PFSK-1 (cell line): ENCODE data around the gene RNF215.

Experiments used
- POLR2AphosphoS5 ChIP-seq: IDR thresholded peaks from 2 replicates; pipeline ENCODE4 v1.6.1; 2012; ENCODE audit warnings: low read depth, mild to moderate bottlenecking, control low read depth, low read length, moderate library complexity
- TAF1 ChIP-seq: IDR thresholded peaks from 2 replicates; pipeline ENCODE4 v1.6.1; 2012; ENCODE audit warnings: low read length, control low read depth, borderline replicate concordance; ENCODE audit not compliant: insufficient read depth

- TF ChIP-seq POLR2AphosphoS5, result no peak
- TF ChIP-seq TAF1, result no peak
Observed at GRCh38 chr22:30402028-30402765, 15.0 kb upstream of the RNF215 start.
